Putamen (tissue), 1 donor: ENCODE results near the gene PSTPIP1.
"Not testable (repeated sequence)": the region's sequence is repeated elsewhere in the genome, so short reads cannot be mapped to it uniquely, and the experiment has no call there.

Source experiments
- DNase-seq: peaks from one replicate; pipeline ENCODE4 v3.0.0-alpha.2; 2016; ENCODE audit warnings: low spot score

The PSTPIP1 gene

GRCh38 chr15:76994971-76995945 lies at the start of gene PSTPIP1:
Gene PSTPIP1, plus strand, starts transcription at chr15:76995126. Its CDS starts 448 bp downstream, at chr15:76995574.
- DNase-seq, result peak; percentile 50

- peak; percentile 60 for DNase-seq
Measured at GRCh38 chr15:76945494-76946093, 49.3 kb upstream of the PSTPIP1 start.

GRCh38 chr15:76947454-76947853 lies 47.5 kb upstream of the PSTPIP1 start:
- no peak for DNase-seq

GRCh38 chr15:76951220-76951619 lies 43.7 kb upstream of the PSTPIP1 start:
- no peak for DNase-seq

GRCh38 chr15:76953913-76954312 lies 41.0 kb upstream of the PSTPIP1 start:
- no peak for DNase-seq

- peak; percentile 71 for DNase-seq
Measured at GRCh38 chr15:76954744-76955143, 40.2 kb upstream of the PSTPIP1 start.

GRCh38 chr15:76961268-76962011 lies 33.5 kb upstream of the PSTPIP1 start:
- no peak for DNase-seq

GRCh38 chr15:76962337-76963013 lies 32.5 kb upstream of the PSTPIP1 start:
- no peak for DNase-seq

GRCh38 chr15:76963596-76963995 lies 31.3 kb upstream of the PSTPIP1 start:
- no peak for DNase-seq

GRCh38 chr15:76964157-76964556 lies 30.8 kb upstream of the PSTPIP1 start:
- no peak for DNase-seq

GRCh38 chr15:76966051-76966450 lies 28.9 kb upstream of the PSTPIP1 start:
- not testable (repeated sequence) for DNase-seq

GRCh38 chr15:76967067-76967466 lies 27.9 kb upstream of the PSTPIP1 start:
- DNase-seq, result no peak

- no peak for DNase-seq
Measured at GRCh38 chr15:76968306-76968705, 26.6 kb upstream of the PSTPIP1 start.

GRCh38 chr15:76972389-76973361 lies 22.3 kb upstream of the PSTPIP1 start:
- no peak for DNase-seq

- no peak for DNase-seq
Measured at GRCh38 chr15:76973362-76973743, 21.6 kb upstream of the PSTPIP1 start.

GRCh38 chr15:76973906-76974305 lies 21.0 kb upstream of the PSTPIP1 start:
- DNase-seq, result no peak

GRCh38 chr15:76974456-76975036 lies 20.4 kb upstream of the PSTPIP1 start:
- DNase-seq, result no peak

- DNase-seq, result no peak
Measured at GRCh38 chr15:76976141-76976540, 18.8 kb upstream of the PSTPIP1 start.

GRCh38 chr15:76976572-76977270 lies 18.2 kb upstream of the PSTPIP1 start:
- DNase-seq, result no peak
